ENCODE data around the gene TMC7.

- TF ChIP-seq CTCF (conservative IDR thresholded peaks at IDR 0.05 in 1 of 2, IDR thresholded peaks at IDR 0.05 in 1 of 2; ENCODE audit: low read depth in 1 of 2, low read length in 2 of 2) (no peak), EZH2 (IDR thresholded peaks at IDR 0.05; ENCODE audit: low read length, missing control alignments) (no peak)
These were observed 94.1 kb downstream of the TMC7 start for GRCh38 chr16:19077879-19078278.
